ENCODE measurements around the gene TLCD1. TPM values are rescaled to one million over a fixed set of nuclear protein-coding genes. Genes with fewer than 3 reads are reported as not detected.

TLCD1 gene
- total and polyA plus RNA-seq, 10 of the 15 experiments (the other 5 are each of a cell fraction or from before 2014, with no cell fraction given) = 2.9 to 19.8 (median 7.7) TPM

- TF ChIP-seq USF2 (IDR thresholded peaks at IDR 0.05; ENCODE audit: borderline replicate concordance, low read depth, low read length) (no peak), NR2F1 (conservative IDR thresholded peaks at IDR 0.05) (no peak), PRDM15 (CRISPR knock-in tag; IDR thresholded peaks at IDR 0.05) (no peak), NFYB (IDR thresholded peaks at IDR 0.05; ENCODE audit: insufficient read depth, low read depth, low read length) (no peak), PBX3 (IDR thresholded peaks at IDR 0.05; ENCODE audit: insufficient replicate concordance, low read depth, low read length) (no peak), MYC (IDR thresholded peaks at IDR 0.05; ENCODE audit: insufficient read depth, insufficient read length, insufficient replicate concordance, low read length, severe bottlenecking) (no peak), NFIC (IDR thresholded peaks at IDR 0.05; ENCODE audit: low read depth, low read length) (no peak), ZNF384 (IDR thresholded peaks at IDR 0.05; ENCODE audit: borderline replicate concordance, low read depth, low read length) (no peak), IKZF2 (IDR thresholded peaks at IDR 0.05) (no peak), KLF5 (IDR thresholded peaks at IDR 0.05; ENCODE audit: partially characterized antibody) (no peak), POLR2AphosphoS5 (IDR thresholded peaks at IDR 0.05; ENCODE audit: low read length) (no peak), NKRF (conservative IDR thresholded peaks at IDR 0.05) (0 out of 2 replicates have a peak, but pooled peaks have one; percentile 10)
Measured at GRCh38 chr17:28711723-28712031, 14.4 kb downstream of the TLCD1 start, which contains the start of gene PROCA1 (continued).

Data from GM12878 (cell line).